ENCODE measurements around the gene C21orf91. TPM values are rescaled to one million over a fixed set of nuclear protein-coding genes. Genes with fewer than 3 reads are reported as not detected.
A peak's percentile ranks its signal among the peaks of the same experiment; 100 is the strongest.

Gene C21orf91
- total RNA-seq (2022) (16.2 and 16.9 TPM in 2 replicates), Bru-seq, nascent RNA (percentile 82 among the genes with signal in this experiment), BruChase-seq, experiment 1, labeled RNA remaining after a 2-hour chase (percentile 83 among the genes with signal in this experiment), BruChase-seq, experiment 2, labeled RNA remaining after a 6-hour chase (percentile 60 among the genes with signal in this experiment)
- long read RNA-seq, full-length matches to known transcripts: 7 of 11 reads
- long read RNA-seq, partial matches to known transcripts: 1 of 11 reads
- long read RNA-seq, other reads (novel, unspliced or antisense): 3 of 11 reads

DNA sequence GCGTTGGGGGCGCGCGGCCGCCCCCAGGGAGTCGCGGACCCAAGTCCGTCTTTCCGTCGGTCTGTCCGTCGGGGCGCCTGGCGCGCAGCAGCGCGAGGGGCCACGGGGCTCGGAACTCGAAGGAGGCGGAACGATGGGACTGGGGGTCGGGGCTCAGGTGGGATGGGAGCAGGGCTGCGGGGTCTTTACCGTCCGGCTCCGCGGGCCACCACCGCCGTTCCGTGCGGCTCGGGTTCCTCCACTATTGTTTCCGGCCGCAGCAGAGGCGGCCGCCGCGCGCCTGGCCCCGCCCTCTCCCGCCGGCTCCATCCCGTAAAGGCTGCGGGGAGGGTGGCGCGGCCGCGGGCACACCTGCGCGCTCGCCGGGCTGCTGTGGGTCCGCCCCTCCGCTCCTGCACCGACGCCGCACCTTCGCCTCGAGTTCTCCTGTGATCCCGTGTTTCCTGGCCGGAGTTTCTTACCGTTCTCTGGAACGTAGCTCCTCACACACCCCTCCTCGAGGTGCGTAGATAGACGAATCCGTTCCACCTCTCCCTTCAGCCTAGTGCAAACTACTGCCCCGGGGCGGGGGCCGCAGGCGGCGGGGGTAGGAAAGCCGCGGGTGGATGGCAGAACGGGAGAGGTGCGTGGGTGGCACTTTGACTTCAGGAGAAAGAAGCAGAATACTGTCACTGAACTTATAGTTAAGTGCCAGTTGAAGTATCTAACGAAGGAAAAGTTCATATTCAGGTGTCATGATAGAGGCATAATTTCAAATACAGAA lies at the start of gene C21orf91:
C21orf91 (minus strand) TSS at position 243 of the 763 bp plus-strand sequence. CDS start 1,038 bp downstream, outside the sequence.
- Histone ChIP-seq H3K9me3 (no peaks in the 10 kb centered on the region), H3K4me1 (no peaks in the 10 kb centered on the region; the same call in 1 of the 2 replicates), H3K4me3 (ENCODE audit: low read depth, low read length) (peak within 1 kb of the TSS; percentile 93), H3K36me3 (ENCODE audit: control insufficient read depth, insufficient read depth, low read length) (no peaks in the 10 kb centered on the region), H3K27me3 (replicated peaks; ENCODE audit: control insufficient read depth, insufficient read depth, low read length) (no peaks in the 10 kb centered on the region)
- no TSS peak for BruUV-seq (replicated peaks)
- no peaks in the 10 kb centered on the region for H3K9me3 Mint-ChIP-seq (ENCODE audit: unreplicated experiment)
- TF ChIP-seq, protein P1, sequence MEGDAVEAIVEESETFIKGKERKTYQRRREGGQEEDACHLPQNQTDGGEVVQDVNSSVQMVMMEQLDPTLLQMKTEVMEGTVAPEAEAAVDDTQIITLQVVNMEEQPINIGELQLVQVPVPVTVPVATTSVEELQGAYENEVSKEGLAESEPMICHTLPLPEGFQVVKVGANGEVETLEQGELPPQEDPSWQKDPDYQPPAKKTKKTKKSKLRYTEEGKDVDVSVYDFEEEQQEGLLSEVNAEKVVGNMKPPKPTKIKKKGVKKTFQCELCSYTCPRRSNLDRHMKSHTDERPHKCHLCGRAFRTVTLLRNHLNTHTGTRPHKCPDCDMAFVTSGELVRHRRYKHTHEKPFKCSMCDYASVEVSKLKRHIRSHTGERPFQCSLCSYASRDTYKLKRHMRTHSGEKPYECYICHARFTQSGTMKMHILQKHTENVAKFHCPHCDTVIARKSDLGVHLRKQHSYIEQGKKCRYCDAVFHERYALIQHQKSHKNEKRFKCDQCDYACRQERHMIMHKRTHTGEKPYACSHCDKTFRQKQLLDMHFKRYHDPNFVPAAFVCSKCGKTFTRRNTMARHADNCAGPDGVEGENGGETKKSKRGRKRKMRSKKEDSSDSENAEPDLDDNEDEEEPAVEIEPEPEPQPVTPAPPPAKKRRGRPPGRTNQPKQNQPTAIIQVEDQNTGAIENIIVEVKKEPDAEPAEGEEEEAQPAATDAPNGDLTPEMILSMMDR (IDR thresholded peaks at IDR 0.05; ENCODE audit: insufficient read depth in 1 of 2, low read depth in 1 of 2, low read length in 1 of 2, severe bottlenecking in 1 of 2, unreplicated experiment in 1 of 2): no peak
- H3K27me3 Mint-ChIP-seq (ENCODE audit: insufficient read depth, unreplicated experiment): no peaks in the 10 kb centered on the region
- ChIA-PET POLR2A (no interaction called here), CTCF (interaction anchor here (1.2 kb wide), 1 partner anchor 119 kb away, joined by 3 read pairs; no protein-coding TSS in a partner anchor)
- intact Hi-C loops (cut with micrococcal nuclease; ENCODE audit: unreplicated experiment): loop anchor here (1.0 to 5.0 kb wide), 3 partner anchors 23 to 140 kb away; no protein-coding TSS in a partner anchor
- H3K4me1 Mint-ChIP-seq (ENCODE audit: low read depth, unreplicated experiment): no peaks in the 10 kb centered on the region
- peaks cover 18% of the 10 kb centered on the region for H3K36me3 Mint-ChIP-seq (ENCODE audit: insufficient read depth, unreplicated experiment)
- peak within 1 kb of the TSS; percentile 91 for H3K4me3 Mint-ChIP-seq (ENCODE audit: unreplicated experiment)
- H3K27ac Mint-ChIP-seq (ENCODE audit: unreplicated experiment): peak within 1 kb of the TSS; percentile 100
- DNase-seq: peak; percentile 89 to 92

DNA sequence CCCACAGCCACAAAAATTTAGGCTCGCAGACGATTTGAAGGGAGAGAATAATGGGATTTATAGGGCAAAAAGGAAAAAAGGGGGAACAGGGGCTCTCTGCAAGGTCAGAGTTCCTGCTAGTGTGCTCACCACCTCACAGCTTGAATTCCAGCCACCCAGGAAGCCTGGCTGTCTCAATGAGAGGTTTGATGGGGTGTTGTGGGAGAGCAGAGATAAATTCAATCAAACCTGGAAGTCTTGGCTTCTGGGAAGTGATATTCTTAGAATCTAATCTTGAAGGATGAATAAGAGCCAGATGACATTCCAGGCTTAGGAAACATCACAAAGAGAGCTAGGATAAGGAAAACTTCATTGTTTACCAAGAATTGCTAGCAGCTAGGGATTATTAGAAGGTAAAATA lies 47.4 kb upstream of the C21orf91 start:
- Histone ChIP-seq H3K27me3 (replicated peaks; ENCODE audit: control insufficient read depth, insufficient read depth, low read length) (no peaks in the 10 kb centered on the region), H3K4me3 (ENCODE audit: low read depth, low read length) (no peak overlapping the region), H3K9me3 (no peaks in the 10 kb centered on the region), H3K4me1 (no peaks in the 10 kb centered on the region), H3K36me3 (ENCODE audit: control insufficient read depth, insufficient read depth, low read length) (no peaks in the 10 kb centered on the region)
- DNase-seq: no peak
- POLR2A ChIA-PET: no interaction called here
- CTCF ChIA-PET: no interaction called here
- intact Hi-C loops (cut with micrococcal nuclease; ENCODE audit: unreplicated experiment): no loop called here
- H3K9me3 Mint-ChIP-seq (ENCODE audit: unreplicated experiment): no peaks in the 10 kb centered on the region
- TF ChIP-seq, protein P1 (IDR thresholded peaks at IDR 0.05; ENCODE audit: insufficient read depth in 1 of 2, low read depth in 1 of 2, low read length in 1 of 2, severe bottlenecking in 1 of 2, unreplicated experiment in 1 of 2): no peak
- no peak overlapping the region for H3K4me3 Mint-ChIP-seq (ENCODE audit: unreplicated experiment)
- no peaks in the 10 kb centered on the region for H3K36me3 Mint-ChIP-seq (ENCODE audit: insufficient read depth, unreplicated experiment)
- H3K27me3 Mint-ChIP-seq (ENCODE audit: insufficient read depth, unreplicated experiment): peaks cover 4% of the 10 kb centered on the region
- BruUV-seq (replicated peaks): no TSS peak
- H3K27ac Mint-ChIP-seq (ENCODE audit: unreplicated experiment): no peak overlapping the region
- H3K4me1 Mint-ChIP-seq (ENCODE audit: low read depth, unreplicated experiment): no peaks in the 10 kb centered on the region

DNA sequence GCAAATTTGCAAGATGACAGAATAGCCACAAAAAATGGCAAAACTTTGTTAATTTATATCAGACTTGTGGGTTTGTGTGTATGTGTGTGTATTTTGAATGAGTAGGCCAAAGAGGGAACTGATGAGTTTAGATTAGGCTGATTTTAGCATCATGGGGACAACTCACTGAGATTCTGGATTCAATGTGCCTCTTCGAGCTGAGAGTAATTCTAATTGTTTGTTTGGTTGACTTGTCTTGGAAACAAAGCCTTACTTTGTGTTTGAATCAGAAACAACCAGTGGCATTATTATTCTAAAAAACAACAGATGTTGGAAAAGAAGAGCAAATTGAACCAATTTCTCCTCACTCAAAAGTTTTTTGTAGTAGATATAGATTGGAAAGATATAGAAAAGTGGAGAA lies 40.5 kb upstream of the C21orf91 start:
- Mint-ChIP-seq H3K4me3 (ENCODE audit: unreplicated experiment) (no peak overlapping the region), H3K36me3 (ENCODE audit: insufficient read depth, unreplicated experiment) (no peaks in the 10 kb centered on the region), H3K27me3 (ENCODE audit: insufficient read depth, unreplicated experiment) (peaks cover 10% of the 10 kb centered on the region), H3K9me3 (ENCODE audit: unreplicated experiment) (no peaks in the 10 kb centered on the region), H3K4me1 (ENCODE audit: low read depth, unreplicated experiment) (no peaks in the 10 kb centered on the region), H3K27ac (ENCODE audit: unreplicated experiment) (no peak overlapping the region)
- no peak for DNase-seq
- BruUV-seq (replicated peaks): no TSS peak
- H3K36me3 ChIP-seq (ENCODE audit: control insufficient read depth, insufficient read depth, low read length): no peaks in the 10 kb centered on the region
- H3K4me3 ChIP-seq (ENCODE audit: low read depth, low read length): no peak overlapping the region
- intact Hi-C loops (cut with micrococcal nuclease; ENCODE audit: unreplicated experiment): no loop called here
- H3K4me1 ChIP-seq: no peaks in the 10 kb centered on the region
- ChIA-PET POLR2A (no interaction called here), CTCF (no interaction called here)
- TF ChIP-seq, protein P1 (IDR thresholded peaks at IDR 0.05; ENCODE audit: insufficient read depth in 1 of 2, low read depth in 1 of 2, low read length in 1 of 2, severe bottlenecking in 1 of 2, unreplicated experiment in 1 of 2): no peak
- H3K27me3 ChIP-seq (replicated peaks; ENCODE audit: control insufficient read depth, insufficient read depth, low read length): no peaks in the 10 kb centered on the region
- no peaks in the 10 kb centered on the region for H3K9me3 ChIP-seq

Data from Caco-2 (cell line).